IMR-90 (cell line): ENCODE measurements around the gene HIRA. TPM values are rescaled to one million over a fixed set of nuclear protein-coding genes. Genes with fewer than 3 reads are reported as not detected.

Experiments used
- ATAC-seq: fragments of 200-7000 bp; cut with Tn5 transposase; 2 replicates; pipeline ENCODE4 v1.9.1; 2020; ENCODE audit warnings: low read depth, mild to moderate bottlenecking, moderate library complexity
- BruUV-seq: library from RNA; stranded (reverse); fragments of 400-500 nt; replicated peaks from 2 replicates; lab custom pipeline; 2021; lab: Mats Ljungman, UMichigan
- CTCF ChIA-PET: fragments of 300-600 bp; formaldehyde crosslinking; extraction: SDS; loops from one replicate; lab custom pipeline; 2021; ENCODE audit warnings: antibody characterized with exemption; lab: Yijun Ruan, JAX
- POLR2A ChIA-PET: fragments of 300-600 bp; sonication (Branson Sonifier 250); formaldehyde crosslinking; loops from one replicate; lab custom pipeline; 2022; ENCODE audit warnings: antibody characterized with exemption; ENCODE audit not compliant: unreplicated experiment; lab: Charles Lee
- DNase-seq: peaks from one replicate; pipeline ENCODE4 v3.0.0; 2013
- H2AFZ ChIP-seq: replicated peaks from 2 replicates; pipeline ENCODE3; 2013; ENCODE audit warnings: low read length, mild to moderate bottlenecking; ENCODE audit not compliant: poor library complexity
- H2AK5ac ChIP-seq: 2 replicates; pipeline ENCODE4 v1.6.1; 2013; ENCODE audit warnings: low read depth, low read length, inconsistent platforms
- H2AK9ac ChIP-seq: replicated peaks from 2 replicates; pipeline ENCODE3; 2013; ENCODE audit warnings: mild to moderate bottlenecking, low read depth, low read length, moderate library complexity; ENCODE audit not compliant: poor library complexity
- H2BK120ac ChIP-seq: 2 replicates; pipeline ENCODE4 v1.6.1; 2013; ENCODE audit warnings: low read depth, low read length, inconsistent platforms
- H2BK15ac ChIP-seq: 3 replicates; pipeline ENCODE4 v1.6.1; 2013; ENCODE audit warnings: low read depth, low read length, inconsistent platforms
- H2BK20ac ChIP-seq: 2 replicates; pipeline ENCODE4 v1.6.1; 2013; ENCODE audit warnings: low read depth, mild to moderate bottlenecking, inconsistent platforms, low read length, moderate library complexity
- H2BK5ac ChIP-seq: 2 replicates; pipeline ENCODE4 v1.6.1; 2013; ENCODE audit warnings: mild to moderate bottlenecking, low read depth, low read length, inconsistent platforms; ENCODE audit not compliant: poor library complexity, severe bottlenecking
- H3K14ac ChIP-seq: replicated peaks from 2 replicates; pipeline ENCODE4 v1.6.1; 2013; ENCODE audit warnings: low read depth, low read length, inconsistent platforms
- H3K18ac ChIP-seq: 2 replicates; pipeline ENCODE4 v1.6.1; 2013; ENCODE audit warnings: low read depth, low read length, control low read depth
- H3K23ac ChIP-seq: 2 replicates; pipeline ENCODE4 v1.6.1; 2013; ENCODE audit warnings: low read depth, low read length, inconsistent platforms
- H3K27ac ChIP-seq: 2 replicates; pipeline ENCODE4 v1.5.1; 2013; ENCODE audit warnings: mild to moderate bottlenecking, control low read depth, low read length; ENCODE audit not compliant: insufficient read depth
- H3K27me3 ChIP-seq: 2 replicates; pipeline ENCODE4 v1.6.1; 2013; ENCODE audit warnings: low read length; ENCODE audit not compliant: control insufficient read depth, insufficient read depth
- H3K36me3 ChIP-seq: 2 replicates; pipeline ENCODE4 v1.6.1; 2013; ENCODE audit warnings: low read length, mixed read lengths; ENCODE audit not compliant: control insufficient read depth, insufficient read depth
- H3K4ac ChIP-seq: 2 replicates; pipeline ENCODE4 v1.6.1; 2013; ENCODE audit warnings: low read depth, low read length, inconsistent platforms
- H3K4me1 ChIP-seq: 2 replicates; pipeline ENCODE4 v1.6.1; 2013; ENCODE audit warnings: low read length, mixed read lengths; ENCODE audit not compliant: control insufficient read depth, insufficient read depth
- H3K4me2 ChIP-seq: 2 replicates; pipeline ENCODE4 v1.6.1; 2013; ENCODE audit warnings: low read depth, mild to moderate bottlenecking, control low read depth, low read length, moderate library complexity
- H3K4me3 ChIP-seq: 2 replicates; pipeline ENCODE4 v1.5.1; 2013; ENCODE audit warnings: low read depth, mild to moderate bottlenecking, control low read depth, low read length, moderate library complexity; ENCODE audit not compliant: insufficient read depth
- H3K56ac ChIP-seq: 2 replicates; pipeline ENCODE4 v1.6.1; 2013; ENCODE audit warnings: low read length, inconsistent platforms; ENCODE audit not compliant: insufficient read depth; ENCODE audit errors: extremely low read depth
- H3K79me1 ChIP-seq, 2 experiments: 2 replicates each; pipeline ENCODE4 v1.6.1; 2013; ENCODE audit warnings: low read length in 2 of 2, inconsistent platforms in 1 of 2, low read depth in 1 of 2
- H3K9ac ChIP-seq: 2 replicates; pipeline ENCODE4 v1.6.1; 2013; ENCODE audit warnings: low read depth, low read length, control low read depth
- H3K9me1 ChIP-seq: 2 replicates; pipeline ENCODE4 v1.6.1; 2013; ENCODE audit warnings: low read length, inconsistent platforms; ENCODE audit not compliant: insufficient read depth
- H3K9me3 ChIP-seq: 2 replicates; pipeline ENCODE4 v1.6.1; 2013; ENCODE audit warnings: low read length; ENCODE audit not compliant: control insufficient read depth, insufficient read depth
- H4K20me1 ChIP-seq: 2 replicates; pipeline ENCODE4 v1.6.1; 2013; ENCODE audit warnings: low read length, inconsistent platforms; ENCODE audit not compliant: insufficient read depth
- H4K5ac ChIP-seq: 2 replicates; pipeline ENCODE4 v1.6.1; 2013; ENCODE audit warnings: mild to moderate bottlenecking, low read depth, low read length, control low read depth
- H4K8ac ChIP-seq, 2 experiments: 2 replicates each; pipeline ENCODE4 v1.6.1; 2013; ENCODE audit warnings: low read depth in 2 of 2, low read length in 2 of 2, control low read depth in 1 of 2, inconsistent platforms in 1 of 2
- H4K91ac ChIP-seq: 2 replicates; pipeline ENCODE4 v1.6.1; 2013; ENCODE audit warnings: low read depth, low read length, inconsistent platforms; ENCODE audit not compliant: insufficient read depth
- FOS ChIP-seq: fragments of 150-350 bp; IDR thresholded peaks from 2 replicates; pipeline ENCODE4 v1.6.1; 2016; ENCODE audit warnings: low read depth, low read length
- WGBS, 2 experiments: methylation state at CpG; one replicate each; pipeline versions ENCODE4 v1.1.5 to v1.1.7; 2013; ENCODE audit warnings: missing lambda C conversion rate in 2 of 2; ENCODE audit not compliant: insufficient read length in 1 of 2; ENCODE audit errors: extremely low coverage in 2 of 2; 5-methylcytosine and 5-hydroxymethylcytosine counted together
- dilution Hi-C: fragments of 300-500 bp; cut with HindIII; formaldehyde crosslinking; loops from one replicate; pipeline ENCODE4 v1.14.3; 2018; ENCODE audit warnings: low sequenced_read_pairs; ENCODE audit not compliant: unreplicated experiment
- in situ Hi-C: fragments of 300-500 bp; cut with MboI; formaldehyde crosslinking; loops from 3 replicates; pipeline ENCODE4 v1.14.3; 2019; ENCODE audit warnings: low sequenced_read_pairs, inconsistent platforms, mixed read lengths
- intact Hi-C: fragments of 100-400 bp; cut with micrococcal nuclease; formaldehyde crosslinking; loops from 2 replicates; pipeline ENCODE4 v1.10.0; 2022
- polyA plus RNA-seq, 3 experiments: library from polyadenylated mRNA; depleted of rRNA; stranded (reverse); fragments of >200 nt; gene quantifications; 2 replicates each; pipeline ENCODE4 v1.2.3, GENCODE V29; 2012; ENCODE audit warnings: low replicate concordance in 1 of 3
- total RNA-seq: library from RNA; depleted of rRNA; stranded (reverse); fragments of >200 nt; gene quantifications from 2 replicates; pipeline ENCODE4 v1.2.3, GENCODE V29; 2012
- TF ChIP-seq, protein P1 (sequence below): fragments of 150-350 bp; IDR thresholded peaks from 2 replicates; pipeline ENCODE4 v1.6.1; 2016; ENCODE audit warnings: low read depth, mild to moderate bottlenecking, low read length, moderate library complexity, borderline replicate concordance

HIRA gene
- total and polyA plus RNA-seq, 2 of the 4 experiments (the other 2 are of a cell fraction), result 14.5 to 24.2 TPM

DNA sequence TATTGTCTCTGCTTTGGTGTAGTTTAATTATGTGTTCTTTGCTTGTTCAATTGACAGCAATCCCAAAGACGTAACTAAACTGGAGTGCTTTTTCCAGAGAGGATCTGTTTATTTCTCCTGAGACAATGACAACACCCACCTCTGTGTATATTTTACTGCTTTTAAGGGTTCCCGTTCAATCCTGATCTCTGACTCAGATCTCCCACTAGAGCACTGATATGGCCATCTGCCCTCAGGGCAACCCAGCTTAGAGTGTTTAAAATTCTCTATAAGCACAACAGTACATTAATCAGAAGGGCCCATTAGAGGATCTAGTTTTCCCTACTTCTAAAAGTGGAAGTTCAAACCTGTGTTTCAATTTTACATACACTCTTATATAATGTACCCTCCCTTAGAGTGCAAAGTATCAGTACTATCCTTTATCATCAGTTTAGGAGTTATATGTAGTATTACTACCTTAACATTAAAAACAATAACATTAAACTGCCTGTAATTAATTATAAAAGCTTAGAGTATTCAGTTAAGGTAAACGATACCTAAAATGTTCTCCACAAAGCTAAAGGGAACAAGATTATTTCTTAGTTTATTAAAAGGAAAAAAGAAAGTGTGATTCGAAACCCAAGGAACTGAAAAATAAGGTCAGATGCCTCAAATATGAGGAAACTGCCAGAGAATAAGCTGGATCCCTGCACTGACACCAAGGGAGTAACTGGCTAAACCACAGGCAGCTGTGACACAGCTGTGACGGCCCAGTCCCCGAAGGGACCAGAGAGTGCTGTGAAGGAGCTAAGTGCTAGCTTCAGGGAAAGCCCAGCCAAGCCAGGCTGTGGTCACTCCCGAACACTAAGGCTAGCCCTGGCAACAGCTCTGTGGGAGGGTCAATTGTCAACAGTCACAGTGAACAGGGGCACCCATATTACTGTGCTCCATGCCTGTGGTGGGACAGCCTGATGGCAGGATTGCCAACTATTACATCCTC lies 32.2 kb upstream of the HIRA start:
- TF ChIP-seq, protein P1, sequence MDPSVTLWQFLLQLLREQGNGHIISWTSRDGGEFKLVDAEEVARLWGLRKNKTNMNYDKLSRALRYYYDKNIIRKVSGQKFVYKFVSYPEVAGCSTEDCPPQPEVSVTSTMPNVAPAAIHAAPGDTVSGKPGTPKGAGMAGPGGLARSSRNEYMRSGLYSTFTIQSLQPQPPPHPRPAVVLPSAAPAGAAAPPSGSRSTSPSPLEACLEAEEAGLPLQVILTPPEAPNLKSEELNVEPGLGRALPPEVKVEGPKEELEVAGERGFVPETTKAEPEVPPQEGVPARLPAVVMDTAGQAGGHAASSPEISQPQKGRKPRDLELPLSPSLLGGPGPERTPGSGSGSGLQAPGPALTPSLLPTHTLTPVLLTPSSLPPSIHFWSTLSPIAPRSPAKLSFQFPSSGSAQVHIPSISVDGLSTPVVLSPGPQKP, result no peak
- 0 out of 2 replicates have a peak, but pooled peaks have one; percentile 31 for TF ChIP-seq FOS
- peak overlapping the region; percentile 47 for H2AFZ ChIP-seq
- peak overlapping the region; percentile 27 for H3K4me2 ChIP-seq
- dilution Hi-C loops, result no loop called here
- H3K56ac ChIP-seq, result no peak overlapping the region
- ChIA-PET CTCF (interaction anchor here (0.5 to 1.5 kb wide), 3 partner anchors 10 to 194 kb away, joined by 3 to 4 read pairs (median 4); no protein-coding TSS in a partner anchor), POLR2A (no interaction called here)
- peaks cover 8% of the 10 kb centered on the region; the same call in 1 of the 2 replicates for H3K4me1 ChIP-seq
- no TSS peak for BruUV-seq
- peaks cover 46% of the 10 kb centered on the region for H3K36me3 ChIP-seq
- peak overlapping the region; percentile 56; the same call in 1 of the 2 replicates for H3K27ac ChIP-seq
- no peak overlapping the region for H3K4me3 ChIP-seq
- no peaks in the 10 kb centered on the region for H3K9me3 ChIP-seq
- in situ Hi-C loops, result no loop called here
- H2AK5ac ChIP-seq, result peak overlapping the region; percentile 73; the same call in 1 of the 2 replicates
- H3K4ac ChIP-seq, result peak overlapping the region; percentile 64; the same call in 1 of the 2 replicates
- H4K8ac ChIP-seq, result peak overlapping the region in 1 of 2 experiments; percentile 40; a peak in 1 of 4 replicates
- peaks cover 14% of the 10 kb centered on the region for H3K9me1 ChIP-seq
- H4K5ac ChIP-seq, result no peak overlapping the region
- H4K20me1 ChIP-seq, result peaks cover 22% of the 10 kb centered on the region
- H4K91ac ChIP-seq, result no peak overlapping the region
- peak overlapping the region; percentile 52; the same call in 1 of the 2 replicates for H3K9ac ChIP-seq
- no peak overlapping the region for H2BK15ac ChIP-seq
- H3K23ac ChIP-seq, result peak overlapping the region; percentile 59; the same call in 1 of the 2 replicates
- no peaks in the 10 kb centered on the region for H3K27me3 ChIP-seq
- peaks cover 5 to 30% of the 10 kb centered on the region in 2 experiments for H3K79me1 ChIP-seq
- peak overlapping the region; percentile 88 for H2AK9ac ChIP-seq
- peak overlapping the region; percentile 78 for H2BK5ac ChIP-seq
- H3K18ac ChIP-seq, result no peak overlapping the region
- DNase-seq (peak; percentile 82), ATAC-seq (peak; percentile 93)
- H2BK20ac ChIP-seq, result peak overlapping the region; percentile 43; the same call in 1 of the 2 replicates
- WGBS, 2 experiments, result 100% methylated on average over 1 of the region's 7 CpGs; no CpG with 5 or more reads in 1 of the 2 experiments
- no peak overlapping the region for H2BK120ac ChIP-seq
- intact Hi-C loops, result no loop called here
- peak overlapping the region; percentile 54; the same call in 1 of the 2 replicates for H3K14ac ChIP-seq
